HG02642 (cell line): ENCODE measurements around the gene FOXJ1.

Experiments used
- ATAC-seq: cut with Tn5 transposase; IDR thresholded peaks from one replicate; pipeline ENCODE4 v1.9.1; 2021; ENCODE audit warnings: mild to moderate bottlenecking; ENCODE audit not compliant: unreplicated experiment, poor library complexity

FOXJ1 gene

DNA sequence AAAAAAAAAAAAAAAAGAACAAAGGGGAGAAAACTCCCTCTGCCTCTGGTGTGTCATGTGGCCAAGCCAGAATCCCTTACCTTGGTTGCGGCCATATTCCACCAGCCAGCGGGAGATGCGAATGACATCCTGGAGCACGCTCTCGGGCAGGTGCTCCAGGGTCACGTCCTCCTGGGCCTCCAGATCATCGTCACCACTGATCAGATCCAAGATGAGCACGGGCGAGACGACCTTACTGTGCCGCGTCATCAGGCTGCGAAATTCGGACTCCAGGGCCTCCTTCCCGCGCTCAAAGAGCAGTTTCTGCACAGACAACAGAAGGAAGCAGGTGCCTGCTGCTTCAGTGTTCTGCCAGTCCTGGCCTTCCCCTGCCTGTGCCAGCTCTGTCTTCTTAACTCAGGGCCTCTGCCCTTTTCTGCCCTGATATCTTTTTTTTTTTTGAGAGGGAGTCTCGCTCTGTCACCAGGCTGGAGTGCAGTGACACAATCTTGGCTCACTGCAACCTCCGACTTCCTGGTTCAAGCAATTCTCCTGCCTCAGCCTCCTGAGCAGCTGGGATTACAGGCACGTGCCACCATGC lies 43.2 kb downstream of the FOXJ1 start:
- no peak for ATAC-seq

DNA sequence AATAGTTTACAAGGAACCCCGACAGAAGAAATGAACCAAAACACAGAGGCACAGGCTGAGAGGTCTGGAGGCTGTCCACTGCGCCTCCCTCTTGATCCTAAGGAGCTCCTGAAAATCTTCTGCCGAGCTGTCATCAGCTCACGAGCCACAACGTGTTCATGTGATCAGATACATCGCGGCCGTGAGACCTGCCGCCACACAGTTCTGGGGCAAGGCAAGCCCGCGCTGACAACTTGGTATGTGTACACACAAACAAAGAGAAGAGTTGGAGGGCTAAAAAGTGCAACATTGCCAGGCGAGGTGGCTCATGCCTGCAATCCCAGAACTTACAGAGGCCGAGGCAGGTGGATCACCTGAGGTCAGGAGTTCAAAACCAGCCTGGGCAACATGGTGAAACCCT lies 45.1 kb downstream of the FOXJ1 start:
- ATAC-seq: no peak

- no peak for ATAC-seq
These were observed 47.0 kb downstream of the FOXJ1 start for GRCh38 chr17:76094046-76094445.

GRCh38 chr17:76092526-76093413 lies 48.3 kb downstream of the FOXJ1 start:
- no peak for ATAC-seq

DNA sequence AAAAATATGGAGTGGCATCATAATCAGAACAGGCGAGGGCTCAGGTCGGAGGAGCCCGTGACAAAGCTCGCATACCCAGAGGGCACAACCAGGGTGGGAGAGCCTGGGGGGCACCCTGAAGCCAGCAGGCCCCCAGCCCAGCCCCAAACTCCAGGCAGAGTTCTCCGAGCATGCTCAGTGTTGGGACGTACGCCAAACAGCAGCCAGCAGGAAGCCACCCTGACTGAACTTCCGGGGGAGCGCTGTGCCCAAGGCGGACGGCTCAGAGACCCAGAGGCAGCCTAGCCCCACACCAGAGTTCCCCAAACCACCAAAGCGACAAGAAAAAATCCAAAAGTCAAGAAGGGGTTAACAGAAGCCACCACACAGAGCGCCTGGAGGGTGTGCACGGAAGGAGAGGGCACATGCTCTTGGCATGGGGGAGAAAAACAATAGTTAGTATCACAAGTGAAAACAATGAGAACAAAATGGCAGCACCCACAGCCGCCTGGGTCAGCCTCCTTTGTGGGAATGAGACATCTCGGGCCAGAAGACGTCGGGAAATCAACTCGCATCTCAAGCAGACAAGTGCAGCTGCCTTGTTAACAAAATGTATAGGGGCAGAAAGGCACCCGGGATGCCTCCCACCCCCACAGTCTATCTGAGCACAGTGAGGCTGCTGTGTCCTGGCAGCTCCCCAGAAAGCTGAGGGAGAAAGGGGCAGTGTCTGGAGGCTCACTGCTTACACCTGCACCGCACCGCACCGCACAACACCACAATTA lies 49.3 kb downstream of the FOXJ1 start:
- ATAC-seq: no peak

DNA sequence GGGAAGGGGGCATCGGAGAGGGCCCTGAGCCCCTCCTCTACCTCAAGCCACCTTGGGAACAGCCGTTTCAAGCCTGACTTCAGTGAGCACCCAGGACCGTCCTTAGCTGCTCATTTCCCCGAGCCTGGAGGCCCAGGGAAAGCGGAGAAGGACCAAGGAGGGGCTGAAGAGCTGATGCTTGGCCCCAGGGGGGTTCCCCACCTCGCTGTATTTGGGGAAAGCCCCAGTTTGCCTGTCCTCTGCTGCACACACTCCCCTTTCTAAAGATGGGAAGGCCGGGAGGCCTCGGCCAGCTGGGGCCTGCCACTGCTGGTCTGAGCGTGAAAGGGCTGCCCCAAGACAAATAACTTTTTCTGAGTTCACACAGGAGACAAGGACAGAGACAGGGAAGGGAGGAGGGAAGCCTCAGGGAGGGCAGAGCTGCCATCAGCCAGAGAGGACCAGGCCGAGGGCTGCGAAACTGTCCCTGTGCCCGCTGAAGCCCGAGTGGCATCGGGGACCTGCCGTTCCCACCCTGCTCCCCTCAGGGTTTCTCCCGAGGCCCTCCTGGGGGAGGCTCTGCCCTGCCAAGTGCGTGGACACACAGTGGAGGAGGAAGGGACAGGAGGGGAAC lies 50.4 kb downstream of the FOXJ1 start:
- ATAC-seq: no peak

GRCh38 chr17:76089680-76090516 lies 51.1 kb downstream of the FOXJ1 start:
- ATAC-seq: no peak

GRCh38 chr17:76088868-76089576 lies 52.0 kb downstream of the FOXJ1 start:
- no peak for ATAC-seq

DNA sequence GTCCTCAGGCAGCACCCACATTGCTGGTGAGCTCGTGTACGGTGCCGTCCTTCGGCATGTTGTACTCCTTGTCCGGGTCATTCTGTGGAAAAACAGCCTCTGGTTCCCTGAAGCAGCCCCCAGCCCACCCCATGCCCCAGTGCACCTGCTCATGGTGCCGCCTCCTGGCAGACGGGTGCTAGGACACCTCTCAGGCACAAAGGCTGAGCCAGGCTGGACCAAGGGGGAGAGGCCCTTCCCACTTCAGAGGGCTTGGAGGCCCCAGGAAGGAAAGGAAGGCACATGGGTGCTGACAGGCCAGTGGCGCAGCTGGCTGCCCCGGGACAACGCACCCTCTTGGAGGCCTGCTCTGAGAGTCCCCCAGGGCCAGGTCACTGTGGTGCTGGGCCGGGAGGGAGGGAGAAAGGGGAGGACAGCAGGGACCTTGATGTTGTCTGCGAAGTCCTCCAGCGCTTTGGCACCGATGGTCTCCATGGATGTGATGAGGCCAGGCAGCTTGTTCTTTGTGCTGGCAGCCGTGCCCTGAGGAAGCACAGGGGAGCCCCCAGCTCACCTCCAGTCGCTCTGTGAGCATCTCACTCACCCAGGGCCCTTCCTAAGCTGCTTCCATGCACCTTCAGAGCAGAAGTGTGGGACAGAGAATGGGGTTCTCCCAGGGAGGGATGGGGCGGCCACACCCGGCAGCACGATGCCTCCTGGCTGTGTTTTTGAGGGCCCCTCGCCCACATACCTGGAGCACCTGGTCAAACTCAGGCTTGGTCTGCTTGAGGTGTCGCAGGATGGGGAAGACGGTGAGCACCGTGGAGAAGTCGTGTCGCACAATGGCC lies 52.8 kb downstream of the FOXJ1 start:
- ATAC-seq: no peak

- no peak for ATAC-seq
These were observed 53.5 kb downstream of the FOXJ1 start for GRCh38 chr17:76087531-76087930.

DNA sequence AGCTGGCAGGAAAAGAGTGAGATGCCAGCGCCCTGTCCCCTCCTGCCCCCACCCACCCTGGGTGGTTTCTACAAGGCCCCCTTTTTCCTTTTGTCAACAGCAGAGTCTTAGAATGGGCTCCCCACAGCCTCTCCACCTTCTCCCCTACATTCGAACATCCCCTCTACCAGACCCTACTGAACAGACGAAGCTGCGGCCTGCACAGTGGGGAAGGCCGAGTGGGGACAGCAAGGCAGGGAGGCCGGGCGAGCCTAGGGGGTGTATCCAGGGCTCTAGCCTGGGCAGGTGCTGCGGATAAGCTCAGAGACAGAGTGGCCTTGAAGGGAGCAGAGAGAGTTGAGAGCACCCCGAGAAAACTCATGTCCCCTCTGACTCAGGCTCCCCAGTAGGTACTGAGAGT lies 54.7 kb downstream of the FOXJ1 start:
- no peak for ATAC-seq
